SK-N-SH (cell line): Measurements from ENCODE around the gene PGLYRP3. TPM values are rescaled to one million over a fixed set of nuclear protein-coding genes. Genes with fewer than 3 reads are reported as not detected.

ENCODE experiments used
- CTCF ChIA-PET: fragments of 300-600, 350-600 bp; formaldehyde crosslinking; extraction: SDS; loops from one replicate; lab custom pipeline; 2021; lab: Yijun Ruan, JAX
- POLR2A ChIA-PET: fragments of 350-600 bp; sonication (Branson Sonifier 250); formaldehyde crosslinking; extraction: SDS; loops from one replicate; lab custom pipeline; 2020; ENCODE audit warnings: antibody characterized with exemption, inconsistent platforms; lab: Yijun Ruan, JAX
- DNase-seq: peaks from one replicate; pipeline ENCODE4 v3.0.0; 2012
- H2AFZ ChIP-seq: fragments of 200-600 bp; sonication (generic); 2 replicates; pipeline ENCODE4 v1.8.1; 2016; ENCODE audit warnings: antibody characterized with exemption, mild to moderate bottlenecking, low read depth
- H3F3A ChIP-seq: fragments of 200-600 bp; sonication (generic); replicated peaks from 2 replicates; pipeline ENCODE3; 2016; ENCODE audit warnings: antibody characterized with exemption, mild to moderate bottlenecking; ENCODE audit not compliant: insufficient read depth
- H3K27ac ChIP-seq, 2 experiments: fragments of 200-500 bp in 1 of 2; fragments of 200-600 bp in 1 of 2; sonication (Bioruptor generic) in 1 of 2; sonication (generic), shearing (Covaris generic) in 1 of 2; 2 replicates each; pipeline versions ENCODE4 v1.5.1 to v1.6.1; 2014 to 2016; ENCODE audit warnings: low read depth in 2 of 2, inconsistent platforms in 1 of 2, low read length in 1 of 2, mild to moderate bottlenecking in 1 of 2, mixed read lengths in 1 of 2
- H3K27me3 ChIP-seq: fragments of 200-600 bp; sonication (generic), shearing (Covaris generic); 2 replicates; pipeline ENCODE4 v1.6.1; 2016; ENCODE audit warnings: mixed run types; ENCODE audit not compliant: insufficient read depth
- H3K36me3 ChIP-seq, 2 experiments: fragments of 200-500 bp in 1 of 2; fragments of 200-600 bp in 1 of 2; sonication (Bioruptor generic) in 1 of 2; sonication (generic) in 1 of 2; replicated peaks in 1 of 2; 2 replicates each; pipeline versions ENCODE3 to v1.5.1; 2014 to 2016; ENCODE audit warnings: low read length in 1 of 2, mild to moderate bottlenecking in 1 of 2; ENCODE audit not compliant: insufficient read depth in 2 of 2, control insufficient read depth in 1 of 2
- H3K4me1 ChIP-seq, 2 experiments: fragments of 200-500 bp in 1 of 2; fragments of 200-600 bp in 1 of 2; sonication (Bioruptor generic) in 1 of 2; sonication (generic), shearing (Covaris generic) in 1 of 2; 2 replicates each; pipeline versions ENCODE4 v1.5.1 to v1.6.1; 2014 to 2016; ENCODE audit warnings: low read depth in 1 of 2, low read length in 1 of 2, mixed run types in 1 of 2; ENCODE audit not compliant: insufficient read depth in 2 of 2, control insufficient read depth in 1 of 2
- H3K4me2 ChIP-seq: fragments of 200-600 bp; sonication (generic), shearing (Covaris generic); 2 replicates; pipeline ENCODE4 v1.6.1; 2017; ENCODE audit warnings: mixed run types
- H3K4me3 ChIP-seq, 2 experiments: fragments of 200-500 bp in 1 of 2; fragments of 200-600 bp in 1 of 2; sonication (Bioruptor generic) in 1 of 2; sonication (generic), shearing (Covaris generic) in 1 of 2; 2 replicates each; pipeline versions ENCODE4 v1.5.1 to v1.8.1; 2014 to 2016; ENCODE audit warnings: low read depth in 2 of 2, inconsistent platforms in 1 of 2, low read length in 1 of 2, mild to moderate bottlenecking in 1 of 2, mixed read lengths in 1 of 2, moderate library complexity in 1 of 2
- H3K79me2 ChIP-seq: fragments of 200-600 bp; sonication (generic); 2 replicates; pipeline ENCODE4 v1.8.1; 2017; ENCODE audit warnings: mild to moderate bottlenecking; ENCODE audit not compliant: insufficient read depth
- H3K9ac ChIP-seq: fragments of 200-600 bp; sonication (generic); 2 replicates; pipeline ENCODE4 v1.6.1; 2017; ENCODE audit warnings: mixed run types
- H3K9me2 ChIP-seq: fragments of 200-600 bp; sonication (generic); 2 replicates; pipeline ENCODE4 v1.6.1; 2017; ENCODE audit warnings: mixed run types
- H3K9me3 ChIP-seq: fragments of 200-600 bp; sonication (generic); 2 replicates; pipeline ENCODE4 v1.6.1; 2017; ENCODE audit warnings: mixed run types, mild to moderate bottlenecking, moderate library complexity
- H4K20me1 ChIP-seq: fragments of 200-600 bp; sonication (generic); 2 replicates; pipeline ENCODE4 v1.6.1; 2017; ENCODE audit warnings: mild to moderate bottlenecking, mixed run types; ENCODE audit not compliant: insufficient read depth
- CTCF ChIP-seq: fragments of 200-600 bp; sonication (generic); IDR thresholded peaks from 2 replicates; pipeline ENCODE4 v1.6.1; 2017; ENCODE audit warnings: antibody characterized with exemption, mild to moderate bottlenecking, moderate library complexity
- ELF1 ChIP-seq: IDR thresholded peaks from 2 replicates; pipeline ENCODE4 v1.4.0; 2012
- EP300 ChIP-seq, 2 experiments: IDR thresholded peaks; 2 replicates each; pipeline versions ENCODE4 v1.4.0 to v1.6.1; 2012; ENCODE audit warnings: borderline replicate concordance in 1 of 2, low read depth in 1 of 2, low read length in 1 of 2
- FOSL2 ChIP-seq: IDR thresholded peaks from 2 replicates; pipeline ENCODE4 v1.4.0; 2012; ENCODE audit warnings: low read depth, mild to moderate bottlenecking, moderate library complexity, borderline replicate concordance
- FOXJ3 ChIP-seq: sonication (generic); formaldehyde crosslinking; IDR thresholded peaks from 2 replicates; pipeline ENCODE4 v1.5.1; 2020; ENCODE audit warnings: mild to moderate bottlenecking, missing genetic modification reagents
- GABPA ChIP-seq: IDR thresholded peaks from 2 replicates; pipeline ENCODE4 v1.4.0; 2012; ENCODE audit warnings: low read depth, mild to moderate bottlenecking
- GATA2 ChIP-seq: sonication (generic); formaldehyde crosslinking; IDR thresholded peaks from 2 replicates; pipeline ENCODE4 v1.5.0; 2020; ENCODE audit warnings: mild to moderate bottlenecking, missing genetic modification reagents
- JUND ChIP-seq: IDR thresholded peaks from 2 replicates; pipeline ENCODE4 v1.4.0; 2012
- MEF2A ChIP-seq: IDR thresholded peaks from 2 replicates; pipeline ENCODE4 v1.4.0; 2012; ENCODE audit warnings: low read depth, borderline replicate concordance
- MXI1 ChIP-seq: IDR thresholded peaks from 2 replicates; pipeline ENCODE4 v1.6.1; 2012; ENCODE audit warnings: mild to moderate bottlenecking, low read depth, low read length, improper control_type of control experiment
- NRF1 ChIP-seq: IDR thresholded peaks from 2 replicates; pipeline ENCODE4 v1.6.1; 2012; ENCODE audit warnings: low read depth, mild to moderate bottlenecking, low read length
- PBX3 ChIP-seq: IDR thresholded peaks from 2 replicates; pipeline ENCODE4; 2012
- POLR2AphosphoS5 ChIP-seq: IDR thresholded peaks from 2 replicates; pipeline ENCODE4 v1.6.1; 2012; ENCODE audit warnings: low read depth, low read length
- RAD21 ChIP-seq: IDR thresholded peaks from 2 replicates; pipeline ENCODE4 v1.6.1; 2012; ENCODE audit warnings: mild to moderate bottlenecking, low read length
- REST ChIP-seq: IDR thresholded peaks from 2 replicates; pipeline ENCODE4 v1.6.1; 2012; ENCODE audit warnings: mild to moderate bottlenecking, low read depth, low read length, moderate library complexity
- RXRA ChIP-seq: IDR thresholded peaks from 2 replicates; pipeline ENCODE4 v1.4.0; 2012; ENCODE audit warnings: low read depth, mild to moderate bottlenecking, borderline replicate concordance
- SIN3A ChIP-seq: IDR thresholded peaks from 2 replicates; pipeline ENCODE4 v1.6.1; 2012; ENCODE audit warnings: low read depth, mild to moderate bottlenecking, low read length, moderate library complexity, borderline replicate concordance
- TAF1 ChIP-seq: IDR thresholded peaks from 2 replicates; pipeline ENCODE4 v1.6.1; 2012; ENCODE audit warnings: low read depth, mild to moderate bottlenecking, low read length, moderate library complexity, borderline replicate concordance
- TCF12 ChIP-seq: IDR thresholded peaks from 2 replicates; pipeline ENCODE4 v1.4.0; 2012
- TEAD4 ChIP-seq: IDR thresholded peaks from 2 replicates; pipeline ENCODE4 v1.4.0; 2012; ENCODE audit warnings: mild to moderate bottlenecking, borderline replicate concordance; ENCODE audit not compliant: insufficient read depth
- YY1 ChIP-seq: IDR thresholded peaks from 2 replicates; pipeline ENCODE4 v1.4.0; 2012; ENCODE audit warnings: low read depth, mild to moderate bottlenecking
- WGBS: methylation state at CpG from one replicate; pipeline ENCODE4 v1.1.6; 2017; ENCODE audit warnings: low lambda C conversion rate; 5-methylcytosine and 5-hydroxymethylcytosine counted together
- polyA plus RNA-seq, 3 experiments: library from polyadenylated mRNA; depleted of rRNA; stranded (reverse); fragments of >200 nt; gene quantifications; 2 replicates each; pipeline ENCODE4 v1.2.3, GENCODE V29; 2012

The PGLYRP3 gene
- polyA plus RNA-seq, 1 of the 3 experiments (the other 2 are of a cell fraction): not detected

- Histone ChIP-seq H3F3A (no peaks in the 10 kb centered on the region), H3K9ac (no peak overlapping the region), H3K27ac (no peak overlapping the region), H4K20me1 (no peaks in the 10 kb centered on the region), H3K4me1 (no peaks in the 10 kb centered on the region), H3K9me2 (no peaks in the 10 kb centered on the region), H2AFZ (no peak overlapping the region), H3K27me3 (peaks cover 18% of the 10 kb centered on the region; the same call in 1 of the 2 replicates), H3K36me3 (no peaks in the 10 kb centered on the region), H3K4me2 (no peak overlapping the region), H3K79me2 (no peaks in the 10 kb centered on the region), H3K9me3 (no peaks in the 10 kb centered on the region), H3K4me3 (no peak overlapping the region; a peak in 1 of 4 replicates)
- 0% methylated on average over 2 of the region's 2 CpGs for WGBS
- no peak for DNase-seq
- CTCF ChIA-PET: no interaction called here
- POLR2A ChIA-PET: no interaction called here
- no peak for TF ChIP-seq MXI1
- peak; percentile 49 for TF ChIP-seq CTCF
- no peak for TF ChIP-seq RXRA
- peak; percentile 9; the same call in 1 of the 2 replicates for TF ChIP-seq RAD21
Observed at GRCh38 chr1:153277852-153278251, 34.9 kb downstream of the PGLYRP3 start.

- ChIA-PET CTCF (no interaction called here), POLR2A (no interaction called here)
- Histone ChIP-seq H2AFZ (no peak overlapping the region), H3K4me2 (no peak overlapping the region), H3K27me3 (peaks cover 14% of the 10 kb centered on the region; the same call in 1 of the 2 replicates), H3K36me3 (no peaks in the 10 kb centered on the region), H4K20me1 (no peaks in the 10 kb centered on the region), H3F3A (no peaks in the 10 kb centered on the region), H3K9me3 (no peaks in the 10 kb centered on the region), H3K4me3 (no peak overlapping the region), H3K9me2 (no peaks in the 10 kb centered on the region), H3K4me1 (no peaks in the 10 kb centered on the region), H3K27ac (no peak overlapping the region), H3K79me2 (no peaks in the 10 kb centered on the region), H3K9ac (no peak overlapping the region)
- no CpG with 5 or more reads among the region's 1 CpG for WGBS
- TF ChIP-seq NRF1 (no peak), FOSL2 (no peak), TCF12 (no peak), YY1 (no peak), MEF2A (no peak), GABPA (no peak), MXI1 (no peak), RAD21 (no peak), FOXJ3 (CRISPR knock-in tag) (no peak), EP300 (IDR thresholded peaks at IDR 0.05; ENCODE audit: borderline replicate concordance in 1 of 2, low read depth in 1 of 2, low read length in 1 of 2) (no peak), REST (no peak), POLR2AphosphoS5 (no peak), SIN3A (no peak), TEAD4 (no peak), ELF1 (no peak), GATA2 (CRISPR knock-in tag) (no peak), JUND (no peak), PBX3 (no peak), TAF1 (no peak)
- no peak for DNase-seq
Observed at GRCh38 chr1:153272186-153272585, 40.6 kb downstream of the PGLYRP3 start.
